Pancreas (tissue), 10 donors: Measurements from ENCODE around the gene ZFYVE27. TPM values are rescaled to one million over a fixed set of nuclear protein-coding genes. Genes with fewer than 3 reads are reported as not detected.
A peak's percentile ranks its signal among the peaks of the same experiment; 100 is the strongest.

Experiments
- ATAC-seq, 4 donors: fragments of 200-7000 bp; cut with Tn5 transposase; one replicate each; pipeline versions ENCODE4 v1.8.0 to v1.9.1; 2020; ENCODE audit warnings: mild to moderate bottlenecking in 4 of 4, moderate library complexity in 4 of 4
- DNase-seq, 6 donors: peaks; one replicate each; pipeline ENCODE4 v3.0.0-alpha.2; 2020
- FAIRE-seq: peaks from 2 replicates; lab custom pipeline; 2012; peaks lifted over from hg19 to GRCh38; lab: Jason Lieb, UNC
- H3K27ac ChIP-seq, 4 donors: fragments of 200-600 bp; sonication (generic); 1 replicate in 3 of 4; 2 replicates in 1 of 4; pipeline versions ENCODE4 v1.5.0 to v1.8.0; 2020
- H3K27me3 ChIP-seq, 4 donors: fragments of 200-600 bp; one replicate each; pipeline ENCODE4 v1.8.0; 2021
- H3K36me3 ChIP-seq, 3 donors: fragments of 200-600 bp; sonication (generic) in 1 of 3; one replicate each; pipeline versions ENCODE4 v1.5.0 to v1.8.0; 2020 to 2021
- H3K4me1 ChIP-seq, 3 donors: fragments of 200-600 bp; one replicate each; pipeline ENCODE4 v1.8.0; 2021
- H3K4me3 ChIP-seq, 4 donors: fragments of 200-600 bp; sonication (generic) in 2 of 4; one replicate each; pipeline versions ENCODE4 v1.5.0 to v1.8.0; 2020 to 2021
- H3K9me3 ChIP-seq, 4 donors: fragments of 200-600 bp; one replicate each; pipeline ENCODE4 v1.8.0; 2021
- CTCF ChIP-seq, 4 donors: fragments of 200-600 bp; sonication (generic) in 3 of 4; IDR thresholded peaks; one replicate each; pipeline versions ENCODE4 v1.5.0 to v1.8.0; 2021; ENCODE audit warnings: antibody characterized with exemption in 4 of 4
- whole genome bisulfite sequencing, 2 donors: extraction: QIAGEN DNeasy Blood & Tissue Kit; methylation state at CpG; one replicate each; pipeline ENCODE4 v1.1.7; 2013; 5-methylcytosine and 5-hydroxymethylcytosine counted together
- intact Hi-C, 3 donors: fragments of 100-400 bp; cut with DNase I; formaldehyde crosslinking; loops; one replicate each; pipeline versions ENCODE4 v1.11.1 to v1.14.2; 2022
- polyA plus RNA-seq, 2 donors: library from polyadenylated mRNA; stranded (reverse); fragments of 200-250 nt; gene quantifications; one replicate each; pipeline ENCODE4 v1.2.3, GENCODE V29; 2013
- total RNA-seq, 6 donors: library from RNA; stranded (reverse); fragmentation: NEBNext Ultra II Directional in 4 of 6; extraction: Animal tissue kit (Norgen Biotek cat#: 25700) in 4 of 6; gene quantifications; one replicate each; pipeline versions ENCODE4 v1.2.1 to v1.2.4, GENCODE V29; 2021 to 2023
- donor health status: healthy with polysubstance abuse.
- donor health status: DM: no; HTN: no; CAD: no; lungs with moderate emphysema.
- donor health status: DM: no; HTN: no; CAD: no.
- donor health status: control.
- donor health status: control.
- donor health status: Bipolar disorder and iron deficiency.
- donor health status: DM: yes; HTN: yes; CAD: no.
- donor health status: DM: no; HTN: no; CAD: no.
- donor health status: DM: no; HTN: no; CAD: no.
- donor health status: DM: yes; HTN: yes; CAD: no.

Gene ZFYVE27
- total and polyA plus RNA-seq, 8 donors, result 11.9 to 34.9 (median 15.5) TPM

GRCh38 chr10:97736403-97736901 is 476 bp upstream of the ZFYVE27 start:
- H3K27ac ChIP-seq, result peak overlapping the region; percentile 82 to 92 (median 88)
- H3K27me3 ChIP-seq, result no peaks in the 10 kb centered on the region
- intact Hi-C loops, result loop anchor here in 1 of 3 donors (10.0 kb wide), 1 partner anchor 52 kb away; the partner anchor contains the start of gene AVPI1
- TF ChIP-seq CTCF (IDR thresholded peaks at IDR 0.05), result no peak
- H3K9me3 ChIP-seq, result no peaks in the 10 kb centered on the region
- DNase-seq, result no peak
- no peak for FAIRE-seq
- no peaks in the 10 kb centered on the region for H3K36me3 ChIP-seq
- peak; percentile 7 to 27 (median 8) for ATAC-seq
- WGBS, 2 donors, result 67 to 69% methylated on average over 13 of the region's 13 CpGs
- H3K4me3 ChIP-seq, result peak overlapping the region in 3 of 4 donors; percentile 89 to 99 (median 90)
- peaks cover 0 to 15% (median 6%) of the 10 kb centered on the region in 3 donors for H3K4me1 ChIP-seq

- Histone ChIP-seq H3K9me3 (no peaks in the 10 kb centered on the region), H3K4me1 (peaks cover 0 to 15% (median 6%) of the 10 kb centered on the region in 3 donors), H3K27ac (peak overlapping the region in 2 of 4 donors; percentile 86 to 91), H3K27me3 (no peaks in the 10 kb centered on the region), H3K36me3 (no peaks in the 10 kb centered on the region), H3K4me3 (peak overlapping the region; percentile 89 to 99 (median 92))
- intact Hi-C loops, result loop anchor here in 1 of 3 donors (10.0 kb wide), 1 partner anchor 53 kb away; the partner anchor contains the start of gene AVPI1
- 29 to 33% methylated on average over 14 of the region's 14 CpGs for WGBS, 2 donors
- FAIRE-seq, result no peak
- TF ChIP-seq CTCF (IDR thresholded peaks at IDR 0.05), result no peak
- ATAC-seq, result no peak
- no peak for DNase-seq
Observed at GRCh38 chr10:97737770-97738265, 890 bp downstream of the ZFYVE27 start.

GRCh38 chr10:97738616-97739015 is 1.7 kb downstream of the ZFYVE27 start:
- no peak for TF ChIP-seq CTCF (IDR thresholded peaks at IDR 0.05)
- H3K36me3 ChIP-seq, result no peaks in the 10 kb centered on the region
- no peak for DNase-seq
- H3K4me1 ChIP-seq, result peaks cover 0 to 22% (median 10%) of the 10 kb centered on the region in 3 donors
- no peak for FAIRE-seq
- WGBS, 2 donors, result 89 to 96% methylated on average over 4 of the region's 4 CpGs
- intact Hi-C loops, result loop anchor here in 1 of 3 donors (10.0 kb wide), 1 partner anchor 54 kb away; the partner anchor contains the start of gene AVPI1
- H3K27me3 ChIP-seq, result no peaks in the 10 kb centered on the region
- H3K4me3 ChIP-seq, result peak overlapping the region in 1 of 4 donors; percentile 89
- no peaks in the 10 kb centered on the region for H3K9me3 ChIP-seq
- H3K27ac ChIP-seq, result no peak overlapping the region
- ATAC-seq, result no peak

- Histone ChIP-seq H3K9me3 (no peaks in the 10 kb centered on the region), H3K36me3 (peaks cover 0 to 10% (median 0%) of the 10 kb centered on the region in 3 donors), H3K4me3 (no peak overlapping the region), H3K4me1 (peaks cover 0 to 22% (median 10%) of the 10 kb centered on the region in 3 donors), H3K27me3 (no peaks in the 10 kb centered on the region), H3K27ac (no peak overlapping the region)
- no peak for DNase-seq
- FAIRE-seq, result no peak
- WGBS, 2 donors, result 92 to 93% methylated on average over 2 of the region's 2 CpGs
- no peak for ATAC-seq
- TF ChIP-seq CTCF (IDR thresholded peaks at IDR 0.05), result no peak
- intact Hi-C loops, result no loop called here
Observed at GRCh38 chr10:97740613-97741012, 3.7 kb downstream of the ZFYVE27 start.
